ENCODE results near the gene USP10.

USP10 gene

DNA sequence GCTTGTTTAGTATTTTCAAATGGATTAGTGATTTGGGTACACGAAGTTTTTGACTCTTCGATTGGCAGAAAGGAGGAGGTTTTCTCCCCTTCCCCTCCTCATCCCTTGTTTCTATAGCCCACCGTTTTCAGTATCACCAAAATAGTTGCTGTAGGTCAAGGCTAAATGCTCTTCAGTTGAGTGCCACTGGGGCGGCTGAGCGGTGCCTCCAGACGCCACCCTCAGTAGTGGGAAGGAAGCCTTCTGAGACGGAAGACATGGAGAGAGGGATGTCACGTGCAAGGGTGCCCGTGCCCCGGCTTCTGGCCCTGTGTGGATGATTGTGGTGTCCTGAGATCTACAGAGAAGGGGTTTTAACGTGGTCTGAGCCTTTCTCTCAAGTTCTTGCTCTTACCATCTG, 80.3 kb downstream of the USP10 start:
- Histone ChIP-seq H3K9me3 (replicated peaks in 1 of 11) (peaks cover 0 to 19% (median 0%) of the 10 kb centered on the region in 11 experiments; a peak in 5 of 22 replicates), H3K4me2 (no peak overlapping the region), H3K9ac (no peak overlapping the region), H3K27me3 (no peaks in the 10 kb centered on the region), H3K4me3 (no peak overlapping the region), H3K4me1 (peaks cover 0 to 16% (median 6%) of the 10 kb centered on the region in 10 experiments; a peak in 14 of 20 replicates), H3K27ac (no peak overlapping the region), H4K20me1 (peaks cover 0 to 11% (median 0%) of the 10 kb centered on the region in 11 experiments; a peak in 3 of 22 replicates), H3K36me3 (peaks cover 57 to 72% (median 62%) of the 10 kb centered on the region in 11 experiments)
- no peak for TF ChIP-seq Cebpa-rat (IDR thresholded peaks at IDR 0.05)

DNA sequence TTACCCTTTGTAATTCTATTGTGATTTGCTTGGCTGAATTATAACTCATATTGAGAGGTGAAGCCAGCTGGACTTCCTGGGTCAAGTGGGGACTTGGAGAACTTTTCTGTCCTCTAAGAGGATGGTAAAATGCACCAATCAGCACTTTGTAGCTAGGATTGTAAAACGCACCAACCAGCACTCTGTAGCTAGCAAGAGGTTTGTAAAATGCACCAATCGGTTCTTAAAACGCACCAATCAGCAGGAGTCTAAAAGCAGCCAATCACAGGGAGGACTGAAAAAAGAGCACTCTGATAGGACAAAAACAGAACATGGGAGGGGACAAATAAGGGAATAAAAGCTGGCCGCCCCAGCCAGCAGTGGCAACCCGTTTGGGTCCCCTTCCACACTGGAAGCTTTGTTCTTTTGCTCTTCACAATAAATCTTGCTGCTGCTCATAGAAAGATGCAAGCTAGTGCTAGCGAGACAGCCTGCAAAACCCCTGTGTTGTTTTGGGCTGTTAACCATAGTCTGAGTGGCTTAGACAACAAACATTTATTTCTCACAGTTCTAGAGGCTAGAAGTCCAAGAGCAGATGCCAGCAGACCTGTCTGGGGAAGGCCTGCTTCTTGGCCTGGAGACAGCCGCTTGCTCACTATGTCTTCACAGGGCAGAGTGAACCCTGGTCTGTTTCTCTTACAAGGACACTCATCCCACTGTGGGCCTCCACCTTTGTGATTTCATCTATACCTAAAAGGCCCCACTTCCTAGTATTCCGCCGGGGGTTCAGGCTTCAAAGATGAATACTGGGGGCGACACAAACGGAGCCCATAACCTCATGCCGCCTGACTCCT, 81.0 kb downstream of the USP10 start:
- Histone ChIP-seq H3K4me3 (no peak overlapping the region), H3K27ac (no peak overlapping the region; a peak in 1 of 22 replicates)

DNA sequence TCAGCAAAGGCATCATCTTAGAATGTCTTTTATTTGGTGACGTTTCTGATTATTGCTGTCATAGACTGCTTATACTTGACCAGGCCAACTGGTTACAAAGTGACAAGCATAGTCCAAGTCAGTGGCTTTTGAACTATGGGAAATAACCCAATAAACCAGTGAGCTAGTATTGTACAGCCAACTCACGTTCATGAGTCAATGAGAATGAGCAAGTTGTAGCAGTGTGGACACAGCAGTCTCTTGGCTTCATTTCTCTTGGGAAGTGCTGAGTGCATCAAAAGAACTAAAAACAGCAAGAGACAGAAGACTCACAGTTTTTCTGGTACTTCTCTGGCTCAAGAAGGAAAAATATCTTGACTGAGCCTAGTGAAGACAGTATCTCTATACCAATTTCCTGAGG, 83.0 kb downstream of the USP10 start:
- H4K20me1 ChIP-seq: peaks cover 0 to 4% (median 0%) of the 10 kb centered on the region in 11 experiments; a peak in 4 of 22 replicates
- H3K27me3 ChIP-seq: no peaks in the 10 kb centered on the region
- no peak overlapping the region for H3K9ac ChIP-seq
- no peak overlapping the region for H3K4me2 ChIP-seq
- peaks cover 0 to 19% (median 0%) of the 10 kb centered on the region in 11 experiments; a peak in 5 of 22 replicates for H3K9me3 ChIP-seq (replicated peaks in 1 of 11)
- peaks cover 29 to 44% (median 34%) of the 10 kb centered on the region in 11 experiments for H3K36me3 ChIP-seq
- H3K27ac ChIP-seq: no peak overlapping the region
- H3K4me1 ChIP-seq: peaks cover 0 to 5% (median 0%) of the 10 kb centered on the region in 10 experiments; a peak in 2 of 20 replicates
- TF ChIP-seq Cebpa-rat (IDR thresholded peaks at IDR 0.05): no peak
- no peak overlapping the region for H3K4me3 ChIP-seq

More for the DNA sequence above, 81.0 kb downstream of the USP10 start:
- H3K9ac ChIP-seq: no peak overlapping the region
- H3K9me3 ChIP-seq (replicated peaks in 1 of 11): peaks cover 0 to 19% (median 0%) of the 10 kb centered on the region in 11 experiments; a peak in 5 of 22 replicates
- TF ChIP-seq Cebpa-rat (IDR thresholded peaks at IDR 0.05): no peak
- peaks cover 0 to 11% (median 0%) of the 10 kb centered on the region in 10 experiments; a peak in 9 of 20 replicates for H3K4me1 ChIP-seq
- H3K27me3 ChIP-seq: no peaks in the 10 kb centered on the region
- peaks cover 50 to 65% (median 55%) of the 10 kb centered on the region in 11 experiments for H3K36me3 ChIP-seq
- H4K20me1 ChIP-seq: peaks cover 0 to 11% (median 0%) of the 10 kb centered on the region in 11 experiments; a peak in 3 of 22 replicates
- H3K4me2 ChIP-seq: no peak overlapping the region

- Histone ChIP-seq H3K27ac (no peak overlapping the region), H3K9me3 (replicated peaks in 1 of 11) (no peaks in the 10 kb centered on the region), H3K36me3 (peaks cover 0 to 12% (median 3%) of the 10 kb centered on the region in 11 experiments; a peak in 11 of 22 replicates), H3K4me1 (peaks cover 0 to 23% (median 13%) of the 10 kb centered on the region in 10 experiments; a peak in 13 of 20 replicates), H3K4me3 (no peak overlapping the region), H3K9ac (no peak overlapping the region), H4K20me1 (no peaks in the 10 kb centered on the region; a peak in 1 of 22 replicates), H3K27me3 (no peaks in the 10 kb centered on the region), H3K4me2 (no peak overlapping the region)
- no peak for TF ChIP-seq Cebpa-rat (IDR thresholded peaks at IDR 0.05)
Measured at GRCh38 chr16:84785843-84786581, 86.2 kb downstream of the USP10 start.

DNA sequence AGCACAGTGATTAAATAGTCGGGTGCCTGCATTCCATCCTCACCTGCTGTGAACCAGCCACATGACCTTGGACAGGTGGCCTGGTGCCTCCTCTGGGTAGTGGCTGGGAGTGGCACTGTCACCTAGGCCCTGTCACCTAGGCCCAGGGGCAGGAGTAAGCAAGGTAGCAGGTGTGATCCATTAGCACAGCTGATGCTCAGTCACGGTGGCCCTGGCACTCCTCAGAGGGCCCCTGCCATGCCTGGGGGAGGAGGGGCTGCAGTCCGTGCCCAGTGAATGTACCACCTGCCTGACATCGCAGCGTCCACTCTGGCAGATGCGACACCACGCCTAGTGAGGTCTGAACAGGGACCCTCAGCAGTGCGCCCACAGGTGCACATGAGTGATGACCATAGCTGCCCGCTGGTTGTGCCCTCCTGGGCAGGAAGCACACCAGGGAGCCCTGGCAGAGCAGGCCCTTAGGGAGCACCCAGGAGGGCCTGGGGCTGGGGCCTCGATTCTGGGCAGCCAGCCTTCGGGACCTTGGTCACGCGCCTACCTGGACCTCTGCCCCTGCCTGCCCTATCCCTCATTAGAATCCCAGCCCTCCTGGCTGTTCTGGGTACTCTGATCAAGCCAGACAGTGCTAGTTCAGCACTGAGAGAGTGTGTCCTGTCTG, 86.9 kb downstream of the USP10 start:
- no peaks in the 10 kb centered on the region; a peak in 1 of 22 replicates for H4K20me1 ChIP-seq
- no peak for TF ChIP-seq Cebpa-rat (IDR thresholded peaks at IDR 0.05)
- H3K4me1 ChIP-seq: peaks cover 0 to 23% (median 13%) of the 10 kb centered on the region in 10 experiments; a peak in 13 of 20 replicates
- peaks cover 0 to 5% (median 0%) of the 10 kb centered on the region in 11 experiments; a peak in 7 of 22 replicates for H3K36me3 ChIP-seq
- H3K4me2 ChIP-seq: no peak overlapping the region
- no peaks in the 10 kb centered on the region for H3K27me3 ChIP-seq
- no peaks in the 10 kb centered on the region for H3K9me3 ChIP-seq (replicated peaks in 1 of 11)
- no peak overlapping the region for H3K9ac ChIP-seq
- no peak overlapping the region for H3K4me3 ChIP-seq
- no peak overlapping the region; a peak in 1 of 22 replicates for H3K27ac ChIP-seq

- no peak overlapping the region; a peak in 1 of 22 replicates for H3K27ac ChIP-seq
- TF ChIP-seq Cebpa-rat (IDR thresholded peaks at IDR 0.05): no peak
- H3K4me2 ChIP-seq: no peak overlapping the region
- H3K9me3 ChIP-seq (replicated peaks in 1 of 11): no peaks in the 10 kb centered on the region
- no peak overlapping the region for H3K9ac ChIP-seq
- H3K4me1 ChIP-seq: peaks cover 0 to 23% (median 13%) of the 10 kb centered on the region in 10 experiments; a peak in 13 of 20 replicates
- peaks cover 0 to 3% (median 0%) of the 10 kb centered on the region in 11 experiments; a peak in 3 of 22 replicates for H3K36me3 ChIP-seq
- no peak overlapping the region for H3K4me3 ChIP-seq
- H3K27me3 ChIP-seq: no peaks in the 10 kb centered on the region
- H4K20me1 ChIP-seq: no peaks in the 10 kb centered on the region; a peak in 1 of 22 replicates
Measured at GRCh38 chr16:84787263-84787622, 87.4 kb downstream of the USP10 start.

GRCh38 chr16:84788920-84789391, 89.2 kb downstream of the USP10 start:
- H3K36me3 ChIP-seq: peaks cover 0 to 3% (median 0%) of the 10 kb centered on the region in 11 experiments; a peak in 2 of 22 replicates
- peaks cover 7 to 31% (median 13%) of the 10 kb centered on the region in 10 experiments; a peak in 16 of 20 replicates for H3K4me1 ChIP-seq
- no peaks in the 10 kb centered on the region for H3K27me3 ChIP-seq
- H3K9me3 ChIP-seq (replicated peaks in 1 of 11): no peaks in the 10 kb centered on the region
- no peak for TF ChIP-seq Cebpa-rat (IDR thresholded peaks at IDR 0.05)
- H3K27ac ChIP-seq: peak overlapping the region in 1 of 11 experiments; percentile 25; a peak in 2 of 22 replicates
- H3K4me3 ChIP-seq: no peak overlapping the region
- no peaks in the 10 kb centered on the region; a peak in 1 of 22 replicates for H4K20me1 ChIP-seq
- H3K9ac ChIP-seq: no peak overlapping the region
- peak overlapping the region in 7 of 11 experiments; percentile 12 to 57 (median 37); a peak in 10 of 22 replicates for H3K4me2 ChIP-seq

DNA sequence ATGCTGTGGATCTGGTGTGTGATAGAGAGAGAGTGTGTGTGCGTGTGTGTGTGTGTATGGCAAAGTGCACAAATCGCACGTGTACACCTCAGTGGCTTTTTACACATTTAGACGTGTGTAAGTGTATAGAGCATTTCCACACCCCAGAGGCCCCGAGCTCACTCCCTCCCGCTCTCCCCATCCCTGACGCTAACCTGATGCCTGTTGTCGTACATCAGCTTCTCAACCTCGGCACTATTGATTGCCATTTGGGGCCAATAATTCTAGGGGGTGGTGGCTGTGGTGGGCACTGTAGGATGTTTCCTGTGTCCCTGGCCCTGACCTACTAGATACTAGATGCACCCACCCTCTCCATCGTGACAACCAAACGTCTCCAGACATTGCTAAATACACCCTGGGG, 89.6 kb downstream of the USP10 start:
- Histone ChIP-seq H3K9ac (no peak overlapping the region), H4K20me1 (no peaks in the 10 kb centered on the region; a peak in 1 of 22 replicates), H3K27ac (no peak overlapping the region), H3K4me2 (peak overlapping the region in 6 of 11 experiments; percentile 30 to 57 (median 44); a peak in 8 of 22 replicates), H3K9me3 (replicated peaks in 1 of 11) (no peaks in the 10 kb centered on the region), H3K27me3 (no peaks in the 10 kb centered on the region), H3K4me1 (peaks cover 7 to 36% (median 15%) of the 10 kb centered on the region in 10 experiments; a peak in 16 of 20 replicates), H3K4me3 (no peak overlapping the region), H3K36me3 (peaks cover 0 to 3% (median 0%) of the 10 kb centered on the region in 11 experiments; a peak in 2 of 22 replicates)
- no peak for TF ChIP-seq Cebpa-rat (IDR thresholded peaks at IDR 0.05)

All from BLaER1 treated with 17β-estradiol and CSF1 and Interleukin-3, amounts not matched to agents 10 nM and 100 nM (cell line).